Measurements from ENCODE around the gene KCNN3.

The KCNN3 gene

DNA sequence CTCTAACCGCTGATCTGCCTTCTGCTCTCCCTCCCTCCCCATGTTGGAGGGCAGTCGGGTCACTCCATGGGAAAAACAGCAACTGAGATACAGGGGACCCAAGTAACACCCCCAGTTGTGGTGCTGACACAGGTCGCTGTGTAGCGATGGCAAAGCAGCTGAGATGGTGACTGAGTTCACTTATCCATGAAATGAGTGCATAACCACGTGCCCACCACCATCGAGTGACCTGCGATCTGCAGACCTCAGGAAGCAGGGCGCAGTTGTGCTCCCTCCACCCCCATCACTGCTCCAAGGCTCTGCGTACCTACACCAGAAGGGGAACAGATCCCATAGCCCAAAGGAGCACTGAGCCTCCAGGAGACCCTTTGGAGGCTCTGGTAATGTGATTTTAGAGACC, 31.1 kb downstream of the KCNN3 start:
- DNase-seq = no peak

DNA sequence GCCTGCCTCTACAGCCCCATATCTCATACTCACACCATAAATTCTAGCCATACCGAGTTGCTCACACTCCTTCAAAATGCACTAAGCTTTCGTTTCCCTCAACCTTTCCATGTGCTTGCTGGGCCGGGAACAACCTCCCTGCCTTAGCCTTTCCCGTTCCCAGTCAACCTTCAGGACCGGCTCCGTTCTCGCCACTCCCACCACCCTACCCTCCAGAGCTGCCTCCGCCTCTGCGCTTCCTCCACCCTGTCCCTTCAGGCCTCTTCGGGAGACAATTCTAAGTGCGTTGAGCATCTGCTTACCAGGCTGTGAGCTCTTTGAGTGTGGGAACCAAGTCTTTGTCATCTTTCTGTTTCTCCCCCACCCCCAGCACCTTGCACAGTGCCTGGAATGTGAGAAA, 31.6 kb downstream of the KCNN3 start:
- DNase-seq = no peak

DNA sequence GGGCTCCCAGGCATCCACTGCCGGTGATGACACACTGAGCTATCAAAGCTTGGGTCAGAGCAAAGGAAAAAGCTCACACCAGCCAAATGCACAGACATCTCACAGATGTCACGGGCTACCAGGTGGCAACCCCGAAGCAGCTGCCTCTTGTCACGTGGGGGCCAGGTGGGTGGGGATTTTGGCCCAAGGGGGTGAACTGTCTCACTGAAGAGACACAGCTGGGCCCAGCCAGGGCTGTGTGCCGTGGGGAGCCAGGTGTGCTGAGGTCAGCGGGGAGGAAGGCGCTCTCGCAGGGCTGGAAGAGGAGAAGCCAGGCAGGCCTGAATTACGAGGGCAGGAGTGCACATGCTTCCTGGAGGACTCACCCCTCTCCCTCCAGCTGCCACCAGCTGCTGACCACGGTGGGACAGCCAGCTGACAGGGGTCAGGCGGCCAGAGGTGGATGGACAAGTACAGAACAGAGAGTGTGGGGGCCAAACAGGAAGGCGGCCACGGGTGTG, 32.4 kb downstream of the KCNN3 start:
- DNase-seq = no peak

DNA sequence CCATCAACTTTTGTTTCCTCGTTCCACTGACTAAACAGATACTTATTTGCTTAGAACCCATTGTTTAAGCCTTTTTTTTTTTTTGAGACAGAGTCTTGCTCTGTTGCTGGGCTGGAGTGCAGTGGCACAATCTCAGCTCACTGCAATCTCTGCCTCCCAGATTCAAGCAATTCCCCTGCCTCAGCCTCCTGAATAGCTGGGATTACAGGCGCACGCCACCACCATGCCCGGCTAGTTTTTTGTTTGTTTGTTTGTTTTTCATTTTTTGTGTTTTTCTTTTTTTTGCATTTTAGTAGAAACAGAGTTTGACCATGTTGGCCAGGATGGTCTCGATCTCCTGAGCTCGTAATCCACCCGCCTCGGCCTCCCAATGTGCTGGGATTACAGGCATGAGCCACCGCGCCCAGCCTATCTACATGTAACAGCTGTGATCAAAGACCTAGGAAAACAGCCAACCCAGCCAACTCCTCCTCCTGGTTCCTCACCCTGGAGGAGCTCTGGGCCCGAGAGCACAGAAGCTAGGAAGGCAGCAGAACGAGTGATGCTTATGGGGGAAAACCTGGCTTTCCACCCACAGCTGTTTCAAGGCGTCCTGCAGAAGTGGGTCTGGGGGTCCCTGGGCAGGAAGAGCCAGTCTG, 32.9 kb downstream of the KCNN3 start:
- DNase-seq = no peak

DNA sequence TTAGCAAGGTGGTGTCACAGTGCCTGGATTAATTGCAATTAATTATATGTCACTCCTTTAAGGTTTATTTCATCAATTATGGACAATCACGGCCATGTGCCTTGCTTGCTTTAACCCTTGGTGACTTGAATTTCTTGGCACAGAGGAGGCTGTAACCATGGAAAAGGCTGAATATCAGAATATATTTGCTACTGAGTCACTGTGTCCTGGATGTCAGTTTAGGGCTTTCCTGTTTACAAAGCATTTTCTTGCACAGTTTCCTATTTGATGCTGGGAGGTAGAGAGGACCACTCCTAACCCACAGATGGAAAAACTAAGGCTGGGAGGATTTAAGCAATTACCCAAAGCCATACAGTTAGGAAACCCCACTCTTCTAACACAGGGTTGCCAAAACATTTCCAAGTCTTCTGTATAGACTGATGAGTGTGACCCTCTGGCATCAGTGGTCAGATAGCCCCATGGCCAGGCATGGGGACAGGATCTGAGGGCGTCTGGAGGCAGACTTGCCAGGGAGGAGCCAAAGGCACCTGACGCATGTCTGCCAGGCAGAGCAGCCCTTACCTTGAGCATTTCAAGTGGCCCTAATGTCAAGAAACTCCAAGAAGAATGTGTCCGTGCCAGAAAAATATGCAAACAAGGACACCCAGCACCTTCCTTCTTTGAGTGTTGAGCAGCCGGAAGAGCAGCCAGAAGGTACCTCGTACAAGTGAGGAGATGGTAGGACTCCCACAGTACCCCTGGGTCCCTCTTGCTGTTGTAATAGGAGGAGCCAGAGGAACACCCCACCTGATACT, 34.4 kb downstream of the KCNN3 start:
- no peak for DNase-seq

DNA sequence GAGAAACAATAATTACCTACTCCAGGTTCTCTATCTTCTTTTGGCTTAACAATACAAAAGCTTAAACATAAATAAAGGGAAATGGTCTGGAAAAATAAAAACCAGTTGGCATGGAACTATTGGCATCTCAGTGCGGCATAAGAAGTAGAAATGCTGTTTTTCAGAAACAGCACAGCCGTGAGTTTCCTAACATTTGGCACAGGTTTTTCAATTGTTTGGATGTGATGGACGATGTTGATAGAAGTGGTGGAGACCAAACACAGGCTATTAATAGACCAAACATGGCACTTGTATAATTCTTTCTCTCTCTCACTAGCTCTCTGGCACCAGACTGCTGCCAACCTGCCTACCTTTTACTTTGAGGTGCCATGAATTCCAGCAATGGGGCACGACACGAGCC, 36.2 kb downstream of the KCNN3 start:
- no peak for DNase-seq

DNA sequence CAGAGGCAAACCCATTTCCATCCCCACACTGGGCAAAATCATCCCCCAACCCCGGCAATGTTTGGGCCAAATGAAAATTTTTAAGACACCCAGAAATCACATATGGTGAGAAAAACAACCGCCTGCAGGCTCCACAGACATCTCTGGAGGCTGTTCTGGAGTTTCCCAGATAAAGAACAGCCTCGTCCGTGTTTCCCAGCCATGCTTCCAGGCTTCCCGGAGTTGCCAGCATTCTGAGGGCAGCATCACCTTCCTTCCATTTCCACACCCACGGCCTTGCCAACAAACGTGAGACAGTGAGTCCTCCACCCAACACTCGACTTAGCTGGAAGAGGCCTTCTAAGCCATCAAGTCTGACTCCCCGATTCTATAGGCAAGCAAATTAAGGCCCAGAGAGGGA, 36.9 kb downstream of the KCNN3 start:
- no peak for DNase-seq

DNA sequence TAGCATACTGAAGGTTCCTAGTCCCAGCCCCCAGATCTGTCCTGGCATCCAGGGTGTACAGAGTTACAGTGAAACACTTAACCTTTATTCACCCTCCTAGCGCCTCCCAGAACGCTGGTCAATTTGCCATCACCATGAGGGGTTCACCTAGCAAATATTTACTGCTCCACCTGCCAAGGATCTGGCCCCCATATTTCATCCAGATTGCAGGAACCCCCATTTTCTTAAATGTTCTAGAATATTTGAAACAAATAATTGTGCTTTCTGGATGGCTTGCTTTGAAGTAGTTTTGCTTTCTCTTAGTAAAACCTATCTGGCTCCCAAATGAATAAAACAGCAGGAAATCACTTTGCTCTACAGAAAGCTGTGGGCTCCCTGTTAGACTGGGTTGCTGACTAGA, 37.7 kb downstream of the KCNN3 start:
- no peak for DNase-seq

DNA sequence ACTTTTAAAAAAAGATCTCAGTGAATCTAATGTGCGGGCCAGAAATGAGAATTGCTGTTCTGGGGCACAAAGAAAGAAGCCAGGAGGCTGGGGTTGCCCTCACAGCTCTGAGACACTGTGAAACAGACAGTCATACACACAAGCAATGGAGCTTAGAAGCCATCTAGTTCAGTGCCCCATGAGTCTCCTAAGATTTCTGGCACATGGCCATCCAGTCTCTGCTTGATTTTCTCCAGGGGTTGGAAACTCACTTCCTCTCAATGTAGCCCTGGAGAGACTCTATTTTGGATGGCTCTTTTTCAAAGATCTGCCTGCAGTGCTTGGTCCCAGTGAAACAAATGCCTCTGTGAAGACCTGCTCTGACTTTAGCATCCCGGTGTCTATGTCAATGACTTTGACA, 38.6 kb downstream of the KCNN3 start:
- DNase-seq = no peak

DNA sequence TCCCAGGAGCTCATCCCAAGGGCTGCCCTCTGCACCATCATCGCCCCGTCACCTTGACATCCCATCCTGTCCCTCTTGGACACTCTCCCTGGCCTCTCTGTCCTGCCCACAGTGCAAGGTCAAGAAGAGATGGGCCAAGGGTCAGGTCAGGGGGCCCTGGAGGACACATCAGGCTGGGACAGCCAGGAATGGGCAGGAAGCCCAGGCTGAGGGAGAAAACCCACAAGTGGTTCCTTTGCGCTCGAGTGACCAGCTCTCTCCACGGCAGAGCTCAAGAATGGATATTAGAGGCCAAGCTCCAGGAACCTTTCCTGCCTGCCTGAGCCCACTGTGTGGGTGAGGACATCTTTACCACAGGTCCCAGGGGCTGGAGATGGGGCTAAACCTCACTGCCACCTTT, 41.0 kb downstream of the KCNN3 start:
- no peak for DNase-seq

DNA sequence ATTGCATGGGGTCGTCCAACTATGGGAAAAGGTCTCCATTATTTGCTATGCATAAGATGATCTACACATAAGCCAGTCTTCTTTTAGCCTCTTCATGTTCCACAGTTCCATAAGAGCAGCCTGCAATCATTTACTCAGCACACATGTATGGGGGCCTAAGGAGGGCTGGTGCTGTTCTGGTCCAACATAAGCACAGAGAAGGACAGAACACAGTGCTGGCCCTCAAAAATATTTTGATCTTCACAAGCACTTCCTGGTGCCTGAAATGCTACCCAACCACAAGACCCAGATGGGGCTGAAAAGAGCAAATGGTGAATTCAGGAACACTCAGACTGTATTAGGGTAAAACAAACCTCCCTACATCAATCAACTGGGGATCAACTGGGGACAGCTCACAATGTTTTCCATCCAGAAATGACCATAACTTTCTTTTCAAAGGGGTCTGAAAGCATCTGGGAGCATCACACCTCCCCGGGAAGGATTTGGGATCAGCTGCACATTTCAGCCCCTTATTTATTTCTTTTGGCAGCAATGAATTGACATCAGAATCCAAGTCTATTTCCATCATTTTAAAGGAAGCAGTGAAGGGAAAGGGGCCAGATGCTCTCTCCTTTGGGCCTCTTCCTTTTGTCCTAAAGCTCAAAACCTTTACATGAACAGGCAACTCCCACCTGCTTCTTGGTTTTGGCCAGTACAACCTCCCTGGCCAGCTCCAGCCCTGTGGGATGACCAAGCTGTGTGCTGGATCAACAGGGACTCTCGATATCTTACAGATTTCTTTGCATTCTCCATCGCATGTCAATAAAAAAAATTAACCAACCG, 45.7 kb downstream of the KCNN3 start:
- DNase-seq = no peak

DNA sequence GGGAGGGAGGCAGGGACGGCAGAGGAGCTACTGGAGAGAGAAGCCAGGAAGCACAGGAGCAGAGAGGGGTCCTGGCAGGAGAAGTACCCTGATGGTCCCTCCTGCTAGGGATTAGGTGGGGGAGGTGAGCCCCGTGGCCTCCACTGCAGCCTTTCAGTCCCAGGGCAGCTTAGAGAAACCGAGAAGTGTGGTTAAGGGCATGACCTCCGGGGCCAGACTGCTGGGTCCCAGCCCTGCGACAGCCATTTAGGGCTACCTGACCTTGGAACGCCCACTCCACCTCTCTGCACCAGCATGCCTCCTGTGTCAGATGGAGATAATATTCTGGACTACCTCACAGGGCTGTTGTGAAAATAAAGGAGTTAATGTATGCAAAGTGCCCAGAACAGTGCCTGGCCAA, 47.4 kb downstream of the KCNN3 start:
- DNase-seq = no peak

DNA sequence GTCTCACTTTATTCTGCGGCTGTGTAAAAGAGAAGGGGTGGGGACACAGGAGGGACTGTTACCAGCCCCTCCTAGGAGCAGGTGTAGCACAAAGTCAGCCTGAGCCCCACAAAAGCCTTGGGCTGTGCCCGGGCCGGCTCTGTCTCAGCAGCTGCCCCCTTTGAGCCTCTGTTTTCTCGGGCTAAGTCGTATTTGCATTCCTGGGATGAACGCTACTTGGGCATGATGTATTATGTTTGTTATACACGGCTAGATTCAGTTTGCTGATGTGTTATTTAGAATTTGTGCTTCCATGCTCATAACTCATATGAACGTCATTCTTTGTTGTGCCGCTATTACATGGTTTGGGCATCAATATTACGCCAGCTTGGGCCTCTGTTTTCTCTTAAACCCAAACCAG, 47.8 kb downstream of the KCNN3 start:
- no peak for DNase-seq

DNA sequence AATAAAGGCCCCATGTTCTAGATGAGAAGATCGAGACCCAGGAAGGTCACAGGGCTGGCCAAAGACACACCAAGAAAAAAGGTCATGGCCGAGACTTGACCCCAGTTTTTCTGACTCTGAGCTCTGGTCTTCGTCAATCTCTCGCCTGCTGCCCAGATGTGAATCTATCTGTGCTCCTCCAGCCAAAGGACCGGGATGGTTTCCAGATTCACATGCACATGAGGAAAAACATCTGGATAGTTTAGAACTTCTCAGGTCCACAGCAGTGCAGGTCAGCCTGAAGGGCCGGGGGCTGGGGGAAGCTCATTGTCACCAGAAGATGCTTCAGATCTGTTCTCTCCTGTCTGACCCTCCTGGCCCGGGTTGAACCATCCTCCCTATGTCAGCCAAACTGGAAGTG, 49.0 kb downstream of the KCNN3 start:
- DNase-seq = no peak

DNA sequence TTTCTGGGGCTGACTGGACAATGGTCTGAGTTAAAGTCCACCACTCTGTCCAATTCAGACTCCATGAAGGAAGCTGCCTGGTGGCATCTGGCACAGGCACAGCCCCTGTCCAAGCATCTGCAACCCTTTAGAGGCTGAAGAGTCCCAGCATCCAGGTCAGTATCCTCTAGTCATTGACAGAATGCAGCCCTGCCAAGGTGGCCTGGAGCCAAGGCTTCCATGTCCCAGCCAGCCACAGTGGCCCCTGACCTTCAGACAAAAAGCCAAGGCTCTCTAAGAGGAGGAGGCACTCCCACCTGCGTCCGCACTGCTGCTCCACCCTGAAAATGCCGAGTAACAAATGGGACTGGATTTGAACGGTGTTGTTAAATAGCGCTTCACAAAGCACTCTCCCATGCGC, 49.4 kb downstream of the KCNN3 start:
- no peak for DNase-seq

DNA sequence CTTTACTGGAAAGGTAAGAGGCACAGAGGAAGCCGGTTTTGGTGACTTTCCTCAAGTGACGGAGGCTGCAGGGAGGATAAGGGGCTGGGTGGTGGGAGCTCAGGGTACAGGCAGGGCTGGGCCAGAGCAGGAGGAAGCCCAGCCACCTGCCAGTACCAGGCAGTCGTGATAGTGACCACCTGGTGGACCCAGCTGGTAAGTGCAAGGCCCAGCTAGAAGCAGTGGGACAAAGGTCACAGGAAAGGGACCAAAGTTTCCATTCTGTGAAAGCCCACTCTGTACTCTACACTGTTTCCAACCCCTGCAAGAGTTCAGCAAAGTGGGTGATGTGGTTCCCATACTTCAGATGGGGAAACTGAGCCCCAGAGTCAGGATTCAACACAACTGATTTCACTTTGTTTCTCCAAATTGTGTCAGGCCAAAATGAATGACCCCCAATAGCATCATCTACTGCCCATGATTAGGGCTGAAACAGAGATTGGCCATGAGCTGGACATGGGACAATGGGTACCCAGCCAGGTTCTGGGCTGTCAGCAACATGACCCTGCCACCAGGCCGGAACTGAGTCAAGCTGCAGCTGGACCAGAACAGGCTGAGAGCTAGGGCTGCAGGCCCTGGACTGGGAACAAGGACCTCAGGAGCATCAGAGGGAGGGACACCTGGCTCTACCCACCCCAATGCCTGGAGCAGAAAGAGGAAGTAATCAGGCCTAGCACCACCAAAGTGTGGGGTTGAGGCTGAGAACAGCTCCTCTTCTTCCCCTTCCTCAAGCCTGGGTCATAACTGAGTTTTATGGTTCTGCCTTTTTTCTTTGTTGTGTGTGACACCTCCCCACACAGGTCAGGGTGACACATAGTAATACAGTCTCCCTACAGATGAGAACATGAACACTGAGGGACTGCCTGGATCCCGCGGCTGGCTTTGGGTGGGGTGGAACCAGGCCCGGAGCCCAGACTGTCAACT, 50.2 kb downstream of the KCNN3 start:
- no peak for DNase-seq

DNA sequence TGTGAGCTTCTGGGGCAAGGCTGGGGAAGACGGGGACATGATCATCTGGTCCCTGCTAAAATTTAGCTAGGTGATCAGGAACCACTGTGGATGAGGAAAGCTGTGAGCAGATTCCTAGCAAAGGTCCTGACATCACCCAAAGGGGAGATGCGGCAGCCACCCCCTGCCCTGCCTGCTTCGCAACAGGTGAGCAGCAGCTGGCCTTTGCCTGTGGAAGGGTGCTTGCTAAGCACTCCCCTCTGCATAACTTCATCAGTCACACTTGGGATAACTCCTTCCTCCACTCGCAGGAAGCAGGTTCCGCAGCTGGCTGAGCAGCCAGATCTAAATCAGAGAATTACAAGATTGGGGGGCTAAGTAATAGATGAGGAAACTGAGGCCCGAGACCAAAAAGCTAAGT, 51.2 kb downstream of the KCNN3 start:
- no peak for DNase-seq

DNA sequence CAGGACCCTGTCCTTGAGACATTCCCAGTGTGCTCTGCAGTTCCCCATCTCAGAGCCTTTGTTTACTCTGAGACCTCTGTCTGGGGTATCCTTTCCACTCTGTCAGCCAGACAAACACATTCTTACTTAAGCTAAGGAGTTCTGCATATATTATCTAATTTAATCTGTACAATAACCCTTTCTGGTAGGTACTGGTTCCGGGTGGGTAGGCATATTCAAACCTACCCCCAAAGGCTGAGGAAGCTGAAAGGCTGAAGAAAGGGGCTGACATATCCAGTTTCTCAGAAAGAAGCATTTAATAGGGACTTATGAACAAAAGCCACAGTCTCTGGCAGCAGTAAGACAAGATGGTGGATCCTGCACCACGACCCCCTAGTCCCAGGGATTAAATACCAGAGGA, 53.1 kb downstream of the KCNN3 start:
- no peak for DNase-seq

DNA sequence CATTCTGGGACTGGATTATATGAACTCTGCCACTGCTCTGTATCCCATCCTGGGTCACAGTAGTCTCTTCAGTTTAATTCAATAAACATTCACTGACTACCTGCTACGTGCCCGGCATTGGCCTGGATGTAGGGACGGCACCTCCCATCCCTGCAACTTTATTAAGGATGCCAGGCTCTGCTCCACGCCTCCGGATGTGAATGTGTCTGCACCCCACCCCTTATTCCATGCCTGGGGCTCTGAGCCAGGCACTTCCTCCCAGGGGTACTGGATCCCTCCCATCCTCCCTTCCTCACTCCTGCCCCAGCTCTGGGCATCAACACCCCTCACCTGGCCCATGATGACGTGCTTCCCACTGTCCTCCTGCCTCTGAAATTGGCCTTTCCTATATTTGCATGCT, 53.7 kb downstream of the KCNN3 start:
- no peak for DNase-seq

DNA sequence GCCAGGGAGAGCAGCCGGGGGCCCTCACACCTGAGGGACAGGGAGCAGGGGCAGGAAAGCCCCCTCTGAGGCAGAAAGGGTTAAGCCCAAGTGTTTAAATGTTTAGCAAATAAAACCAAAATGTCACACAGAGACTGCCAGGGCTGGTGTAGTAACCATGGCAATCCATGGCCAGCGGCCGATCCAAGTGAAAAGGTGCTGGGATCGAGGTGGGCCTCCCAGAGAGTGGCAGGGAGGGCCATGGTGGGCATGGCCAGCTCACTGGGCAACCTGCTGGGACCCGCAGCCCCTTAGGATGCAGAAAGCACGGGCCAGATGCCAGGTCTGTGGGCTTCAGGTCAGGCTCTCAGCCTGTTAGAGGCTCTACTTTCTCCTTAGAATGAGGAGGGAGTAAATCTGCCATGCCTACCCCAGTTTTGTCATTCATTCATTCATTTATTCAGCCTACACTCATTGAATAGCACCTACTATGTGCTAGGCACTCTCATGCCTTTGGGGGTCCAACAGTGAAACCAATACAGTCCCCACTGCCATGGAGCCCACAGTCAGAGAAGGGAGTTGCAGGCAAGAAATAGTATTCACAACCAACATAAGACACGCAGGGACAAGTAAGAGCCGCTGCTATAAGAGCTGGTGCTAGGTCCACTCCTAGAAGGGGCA, 56.1 kb downstream of the KCNN3 start:
- no peak for DNase-seq

DNA sequence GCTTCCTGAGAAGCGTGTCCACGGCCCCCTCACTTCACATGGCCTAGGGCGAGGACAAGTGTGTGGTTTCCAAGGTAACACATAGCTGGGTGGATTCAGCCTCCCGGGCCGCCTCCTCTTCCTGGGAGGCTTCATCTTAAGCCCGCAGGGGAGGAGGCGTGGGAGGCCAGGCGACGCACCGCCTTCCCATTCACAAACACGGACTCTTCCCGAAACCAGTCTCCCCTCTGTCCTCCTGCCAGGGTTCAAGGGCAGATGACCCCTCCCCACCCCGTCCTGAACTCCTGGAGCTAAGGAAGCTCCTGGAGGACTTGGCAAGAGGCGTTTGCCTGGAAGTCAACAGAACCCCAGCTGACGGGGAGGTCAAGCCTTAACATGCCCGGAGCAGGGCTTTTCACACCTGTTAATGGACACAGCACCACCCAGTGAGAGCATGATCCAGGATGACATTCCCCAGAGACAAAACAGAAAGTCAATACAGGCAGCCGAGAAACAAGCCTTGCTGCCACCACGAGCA, 56.7 kb downstream of the KCNN3 start:
- no peak for DNase-seq

DNA sequence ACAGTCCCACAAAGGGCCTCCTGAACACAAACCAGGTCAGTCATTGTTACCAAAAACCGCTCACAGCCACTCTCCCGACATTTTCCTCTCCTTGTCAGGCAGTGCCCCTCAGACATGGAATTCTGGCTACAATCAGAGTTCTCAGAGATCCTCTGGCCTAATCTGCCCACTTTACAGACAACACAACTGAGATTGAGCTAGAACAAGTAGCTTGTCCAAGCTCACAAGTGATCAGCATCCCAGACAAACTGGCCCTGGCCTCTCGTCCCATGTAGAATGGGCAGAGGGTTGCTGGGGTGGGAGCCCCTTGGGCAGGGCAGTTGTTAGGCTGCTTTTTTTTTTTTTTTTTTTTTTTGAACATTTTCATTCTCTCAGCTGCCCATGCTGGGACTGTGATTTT, 57.2 kb downstream of the KCNN3 start:
- no peak for DNase-seq
